GM12874 (cell line): ENCODE data around the gene KRI1.

Experiments
- CTCF ChIP-seq: IDR thresholded peaks from 2 replicates; pipeline ENCODE4 v1.5.1; 2011; ENCODE audit warnings: low read depth, mild to moderate bottlenecking, control low read depth, low read length, moderate library complexity; ENCODE audit not compliant: insufficient read depth

Gene KRI1

GRCh38 chr19:10602330-10603083, 36.7 kb upstream of the KRI1 start:
- no peak for TF ChIP-seq CTCF

GRCh38 chr19:10601999-10602329, 36.2 kb upstream of the KRI1 start:
- TF ChIP-seq CTCF, result no peak

GRCh38 chr19:10600149-10600548, 34.3 kb upstream of the KRI1 start:
- no peak for TF ChIP-seq CTCF

GRCh38 chr19:10593820-10594637, 28.2 kb upstream of the KRI1 start:
- TF ChIP-seq CTCF, result no peak

- TF ChIP-seq CTCF, result no peak
These were observed 27.3 kb upstream of the KRI1 start for GRCh38 chr19:10593148-10593547.

- no peak for TF ChIP-seq CTCF
These were observed 22.0 kb upstream of the KRI1 start for GRCh38 chr19:10587839-10588150.

- TF ChIP-seq CTCF, result no peak
These were observed 21.4 kb upstream of the KRI1 start, which contains the start of gene AP1M2 for GRCh38 chr19:10587022-10587838. AP1M2 (minus strand) TSS chr19:10587312; CDS start chr19:10587231, 81 bp downstream.
